ENCODE measurements around the gene TIGD3.

Gene TIGD3

DNA sequence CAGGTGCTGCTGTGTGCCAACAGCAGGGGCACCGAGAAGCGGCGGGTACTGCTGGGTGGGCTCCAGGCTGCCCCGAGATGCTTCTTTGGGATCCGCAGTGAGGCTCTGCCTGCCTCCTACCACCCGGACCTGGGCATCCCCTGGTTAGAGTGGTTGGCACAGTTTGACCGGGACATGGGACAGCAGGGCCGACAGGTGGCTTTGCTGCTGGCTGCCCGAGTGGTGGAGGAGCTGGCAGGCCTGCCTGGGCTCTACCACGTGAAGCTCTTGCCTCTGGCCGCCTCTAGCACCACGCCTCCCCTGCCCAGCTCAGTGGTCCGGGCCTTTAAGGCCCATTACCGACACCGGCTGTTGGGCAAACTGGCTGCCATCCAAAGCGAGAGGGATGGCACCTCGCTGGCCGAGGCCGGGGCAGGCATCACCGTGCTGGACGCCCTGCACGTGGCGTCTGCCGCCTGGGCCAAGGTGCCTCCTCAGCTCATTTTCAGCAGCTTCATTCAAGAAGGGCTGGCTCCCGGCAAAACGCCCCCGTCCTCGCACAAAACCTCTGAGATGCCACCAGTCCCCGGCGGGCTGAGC is 1.9 kb downstream of the TIGD3 start:
- no peaks in the 10 kb centered on the region for H3K79me2 ChIP-seq (ENCODE audit: insufficient read depth, low read length)
- no peaks in the 10 kb centered on the region for H3K9me3 ChIP-seq (ENCODE audit: low read length)
- H3K4me3 ChIP-seq (ENCODE audit: low read depth, low read length, poor library complexity, severe bottlenecking): no peak overlapping the region
- peaks cover 13% of the 10 kb centered on the region; the same call in 1 of the 2 replicates for H3K36me3 ChIP-seq (ENCODE audit: insufficient read depth, low read length)
- no peaks in the 10 kb centered on the region for H3K9me2 ChIP-seq (ENCODE audit: low read depth, low read length)
- no peaks in the 10 kb centered on the region; the same call in 1 of the 2 replicates for H3F3A ChIP-seq (ENCODE audit: insufficient read depth, low read length)
- TF ChIP-seq CTCF (IDR thresholded peaks at IDR 0.05; ENCODE audit: low read length) (no peak), EZH2 (IDR thresholded peaks at IDR 0.05; ENCODE audit: borderline replicate concordance, low read length) (no peak)
- H3K4me1 ChIP-seq (ENCODE audit: insufficient read depth, low read length, severe bottlenecking): peaks cover 3% of the 10 kb centered on the region
- no peak overlapping the region for H2AFZ ChIP-seq (ENCODE audit: low read length)
- H3K4me2 ChIP-seq (ENCODE audit: low read length): no peak overlapping the region
- H3K27me3 ChIP-seq (ENCODE audit: insufficient read depth, low read length): peaks cover 7% of the 10 kb centered on the region; the same call in 1 of the 2 replicates
- H3K27ac ChIP-seq (ENCODE audit: low read depth, low read length, poor library complexity, severe bottlenecking): no peak overlapping the region
- H4K20me1 ChIP-seq (ENCODE audit: insufficient read depth, low read length): no peaks in the 10 kb centered on the region
- H3K9ac ChIP-seq (ENCODE audit: low read length): no peak overlapping the region

DNA sequence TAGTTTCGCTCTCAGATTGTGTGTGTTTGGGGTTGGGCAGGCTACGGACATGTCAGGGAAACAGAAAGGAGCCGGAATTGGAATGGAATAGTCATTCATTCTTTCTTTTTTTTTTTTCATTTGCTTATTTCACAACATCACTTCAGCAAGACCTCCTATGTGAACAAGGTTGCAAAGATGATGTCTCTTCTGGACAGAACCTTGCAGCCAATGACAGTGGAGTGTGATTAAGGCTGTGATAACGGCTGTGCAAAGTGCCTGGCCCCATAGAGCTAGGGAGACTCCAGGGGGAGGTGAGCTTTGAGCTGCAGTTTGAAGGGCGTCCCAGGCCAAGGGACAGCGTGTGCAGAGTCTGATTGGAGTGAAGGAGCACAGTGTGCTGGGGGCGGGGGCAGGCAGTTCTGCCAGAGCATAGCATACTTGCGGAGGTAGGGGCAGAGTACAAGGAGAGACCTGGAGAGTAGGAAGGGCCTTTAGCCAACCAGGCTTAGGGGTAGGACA is 3.4 kb downstream of the TIGD3 start:
- H3K79me2 ChIP-seq (ENCODE audit: insufficient read depth, low read length): no peaks in the 10 kb centered on the region
- no peak overlapping the region for H3K9ac ChIP-seq (ENCODE audit: low read length)
- no peak overlapping the region for H2AFZ ChIP-seq (ENCODE audit: low read length)
- H3K36me3 ChIP-seq (ENCODE audit: insufficient read depth, low read length): no peaks in the 10 kb centered on the region
- peaks cover 7% of the 10 kb centered on the region; the same call in 1 of the 2 replicates for H3K27me3 ChIP-seq (ENCODE audit: insufficient read depth, low read length)
- H3K27ac ChIP-seq (ENCODE audit: low read depth, low read length, poor library complexity, severe bottlenecking): no peak overlapping the region
- H4K20me1 ChIP-seq (ENCODE audit: insufficient read depth, low read length): no peaks in the 10 kb centered on the region
- H3F3A ChIP-seq (ENCODE audit: insufficient read depth, low read length): no peaks in the 10 kb centered on the region; the same call in 1 of the 2 replicates
- TF ChIP-seq CTCF (IDR thresholded peaks at IDR 0.05; ENCODE audit: low read length) (no peak), EZH2 (IDR thresholded peaks at IDR 0.05; ENCODE audit: borderline replicate concordance, low read length) (no peak)
- no peak overlapping the region for H3K4me3 ChIP-seq (ENCODE audit: low read depth, low read length, poor library complexity, severe bottlenecking)
- no peaks in the 10 kb centered on the region for H3K9me3 ChIP-seq (ENCODE audit: low read length)
- no peak overlapping the region for H3K4me2 ChIP-seq (ENCODE audit: low read length)
- H3K9me2 ChIP-seq (ENCODE audit: low read depth, low read length): no peaks in the 10 kb centered on the region
- H3K4me1 ChIP-seq (ENCODE audit: insufficient read depth, low read length, severe bottlenecking): peaks cover 11% of the 10 kb centered on the region

- no peaks in the 10 kb centered on the region for H3F3A ChIP-seq (ENCODE audit: insufficient read depth, low read length)
- H4K20me1 ChIP-seq (ENCODE audit: insufficient read depth, low read length): no peaks in the 10 kb centered on the region
- H3K27ac ChIP-seq (ENCODE audit: low read depth, low read length, poor library complexity, severe bottlenecking): no peak overlapping the region
- H3K4me3 ChIP-seq (ENCODE audit: low read depth, low read length, poor library complexity, severe bottlenecking): no peak overlapping the region
- no peaks in the 10 kb centered on the region for H3K79me2 ChIP-seq (ENCODE audit: insufficient read depth, low read length)
- no peaks in the 10 kb centered on the region for H3K27me3 ChIP-seq (ENCODE audit: insufficient read depth, low read length)
- peaks cover 12% of the 10 kb centered on the region for H3K4me1 ChIP-seq (ENCODE audit: insufficient read depth, low read length, severe bottlenecking)
- H3K4me2 ChIP-seq (ENCODE audit: low read length): 0 out of 2 replicates have a peak overlapping the region, but pooled peaks have one; percentile 1
- no peak overlapping the region for H2AFZ ChIP-seq (ENCODE audit: low read length)
- H3K9me3 ChIP-seq (ENCODE audit: low read length): no peaks in the 10 kb centered on the region
- no peaks in the 10 kb centered on the region for H3K36me3 ChIP-seq (ENCODE audit: insufficient read depth, low read length)
- no peaks in the 10 kb centered on the region for H3K9me2 ChIP-seq (ENCODE audit: low read depth, low read length)
- H3K9ac ChIP-seq (ENCODE audit: low read length): no peak overlapping the region
- TF ChIP-seq EZH2 (IDR thresholded peaks at IDR 0.05; ENCODE audit: borderline replicate concordance, low read length) (no peak), CTCF (IDR thresholded peaks at IDR 0.05; ENCODE audit: low read length) (no peak)
Measured at GRCh38 chr11:65362320-65362931, 7.9 kb downstream of the TIGD3 start.
